Stimulated activated CD4-positive, alpha-beta T cell treated with anti-CD3 and anti-CD28 coated beads, Interleukin-1b, Interleukin-23, amount 100 ng/mL, for 4 hours (primary cell): Measurements from ENCODE around the gene DYRK3.

ENCODE experiments used
- DNase-seq, 2 donors: peaks; one replicate each; pipeline ENCODE4 v3.0.0-alpha.2; 2020; ENCODE audit warnings: low read depth in 2 of 2

Gene DYRK3

DNA sequence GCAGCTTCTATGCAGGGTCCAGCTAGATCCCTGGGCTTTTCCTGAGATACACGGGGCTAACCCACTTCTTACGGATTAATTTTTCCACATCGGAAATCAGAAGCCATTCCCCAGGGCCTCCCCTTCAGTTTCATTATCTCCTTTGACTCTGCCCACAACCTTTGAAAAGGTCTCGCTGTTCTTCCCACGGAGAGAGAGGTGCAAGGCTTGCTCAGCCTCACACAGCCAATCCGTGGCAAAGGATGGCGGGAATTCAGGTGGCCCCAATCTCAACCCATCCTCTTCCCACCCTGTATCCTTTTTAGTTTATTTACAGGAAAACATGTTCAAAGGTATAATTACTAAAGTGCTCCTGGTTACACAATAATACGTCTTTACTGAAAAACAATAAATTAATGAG is 48.7 kb downstream of the DYRK3 start:
- no peak for DNase-seq

DNA sequence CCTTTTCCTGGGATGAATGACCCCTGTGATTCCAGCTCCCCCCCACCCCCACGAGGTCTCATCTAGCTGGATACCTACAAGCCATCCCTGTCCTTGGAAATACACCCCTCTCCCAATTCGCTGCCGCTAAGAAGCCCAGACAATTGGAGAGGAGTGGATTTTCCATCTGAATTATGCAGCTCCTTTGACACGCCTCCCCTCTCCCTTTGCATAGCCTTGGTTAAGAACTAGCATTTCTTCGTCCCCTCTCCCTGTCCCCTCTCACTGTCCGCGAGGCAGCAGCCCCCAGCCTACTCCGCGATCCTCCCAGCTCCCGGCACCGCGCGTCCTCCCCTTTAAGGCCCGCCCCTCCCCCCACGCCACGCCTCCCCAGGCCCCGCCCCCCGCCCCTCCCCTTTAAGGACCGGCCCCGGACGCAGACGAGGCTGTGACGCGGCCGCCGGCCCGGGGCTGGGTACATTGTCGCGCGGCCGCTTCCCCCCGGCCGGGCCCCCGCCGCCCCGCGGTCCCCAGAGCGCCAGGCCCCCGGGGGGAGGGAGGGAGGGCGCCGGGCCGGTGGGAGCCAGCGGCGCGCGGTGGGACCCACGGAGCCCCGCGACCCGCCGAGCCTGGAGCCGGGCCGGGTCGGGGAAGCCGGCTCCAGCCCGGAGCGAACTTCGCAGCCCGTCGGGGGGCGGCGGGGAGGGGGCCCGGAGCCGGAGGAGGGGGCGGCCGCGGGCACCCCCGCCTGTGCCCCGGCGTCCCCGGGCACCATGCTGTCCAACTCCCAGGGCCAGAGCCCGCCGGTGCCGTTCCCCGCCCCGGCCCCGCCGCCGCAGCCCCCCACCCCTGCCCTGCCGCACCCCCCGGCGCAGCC is 49.4 kb downstream of the DYRK3 start, which contains the start of gene MAPKAPK2:
MAPKAPK2 (plus strand) TSS at position 428 of the 856 bp plus-strand sequence; CDS start at position 753, 325 bp downstream.
- peak; percentile 68 to 79 for DNase-seq

DNA sequence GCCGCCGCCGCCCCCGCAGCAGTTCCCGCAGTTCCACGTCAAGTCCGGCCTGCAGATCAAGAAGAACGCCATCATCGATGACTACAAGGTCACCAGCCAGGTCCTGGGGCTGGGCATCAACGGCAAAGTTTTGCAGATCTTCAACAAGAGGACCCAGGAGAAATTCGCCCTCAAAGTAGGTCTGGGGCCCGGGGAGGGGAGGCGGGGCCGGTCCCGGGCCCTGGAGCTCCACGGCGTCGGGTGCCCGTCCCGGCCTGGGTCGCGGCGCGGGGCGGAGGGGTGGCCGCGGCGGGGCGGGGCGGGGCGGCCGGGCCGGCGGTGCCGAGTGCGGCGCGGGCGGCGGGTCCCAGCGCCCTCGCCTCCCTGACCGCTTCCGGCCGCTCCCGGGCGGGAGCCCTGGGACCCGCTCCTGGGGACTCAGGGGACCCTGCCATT is 50.0 kb downstream of the DYRK3 start:
- peak; percentile 13 to 38 for DNase-seq

DNA sequence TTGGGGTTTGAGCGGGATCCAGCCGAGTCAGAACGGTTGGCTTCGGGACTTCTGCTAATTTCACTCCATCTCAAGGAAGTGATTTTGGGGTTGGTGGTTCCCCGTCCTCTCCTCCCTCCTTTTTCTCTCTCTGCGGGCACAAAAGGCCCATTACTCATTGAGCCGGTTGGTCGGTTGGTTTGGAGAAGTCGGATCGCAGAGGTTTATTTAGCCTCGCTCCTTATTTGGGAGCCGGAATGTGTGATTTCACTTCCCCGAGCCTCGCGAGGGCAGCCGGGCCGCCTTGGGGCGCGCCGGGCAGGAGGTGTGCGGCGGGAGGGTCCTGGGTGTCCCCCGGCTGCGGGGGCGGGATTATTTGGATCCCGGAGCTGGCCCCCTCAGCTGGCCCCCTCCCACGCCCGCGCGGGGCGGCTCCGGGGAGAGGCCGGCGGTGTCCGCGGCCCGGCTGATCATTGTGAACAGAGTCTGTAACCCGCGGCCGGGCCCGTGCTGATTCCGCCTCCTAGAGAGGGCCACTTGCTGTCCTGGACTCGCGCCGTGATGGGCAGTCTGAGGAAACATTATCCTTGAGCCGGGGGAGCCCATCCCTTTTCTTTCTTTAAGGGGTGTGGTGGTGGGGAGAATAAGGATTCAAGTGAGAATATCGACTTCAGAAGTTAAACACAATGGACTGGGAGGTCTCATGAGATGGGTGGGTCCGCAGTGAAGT is 50.6 kb downstream of the DYRK3 start:
- peak in 1 of 2 donors; percentile 21 for DNase-seq

- DNase-seq = peak in 1 of 2 donors; percentile 9
Measured at GRCh38 chr1:206686478-206687249, 51.3 kb downstream of the DYRK3 start.

GRCh38 chr1:206687251-206687914 is 52.0 kb downstream of the DYRK3 start:
- DNase-seq = no peak

- no peak for DNase-seq
Measured at GRCh38 chr1:206687915-206688442, 52.6 kb downstream of the DYRK3 start.

DNA sequence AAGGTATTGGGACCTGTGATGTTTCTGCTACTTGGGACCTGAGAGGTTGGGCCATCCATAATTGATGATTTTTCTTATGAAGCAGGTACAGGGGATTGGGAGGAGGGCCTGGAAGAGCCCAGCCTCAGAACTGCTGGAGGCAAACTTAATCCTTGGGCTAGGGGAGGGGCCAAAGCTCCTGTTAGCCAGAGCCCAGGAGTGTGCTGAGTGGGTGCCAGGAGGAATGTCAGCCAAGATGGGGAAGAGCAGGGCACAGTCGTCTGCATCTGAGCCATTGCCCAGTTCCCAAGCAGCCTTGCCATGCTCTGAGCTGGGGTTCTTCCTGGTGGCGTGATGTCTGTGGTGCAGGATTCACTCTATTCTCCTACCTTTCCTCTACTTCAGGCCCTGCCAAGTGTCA is 55.2 kb downstream of the DYRK3 start:
- DNase-seq = no peak

DNA sequence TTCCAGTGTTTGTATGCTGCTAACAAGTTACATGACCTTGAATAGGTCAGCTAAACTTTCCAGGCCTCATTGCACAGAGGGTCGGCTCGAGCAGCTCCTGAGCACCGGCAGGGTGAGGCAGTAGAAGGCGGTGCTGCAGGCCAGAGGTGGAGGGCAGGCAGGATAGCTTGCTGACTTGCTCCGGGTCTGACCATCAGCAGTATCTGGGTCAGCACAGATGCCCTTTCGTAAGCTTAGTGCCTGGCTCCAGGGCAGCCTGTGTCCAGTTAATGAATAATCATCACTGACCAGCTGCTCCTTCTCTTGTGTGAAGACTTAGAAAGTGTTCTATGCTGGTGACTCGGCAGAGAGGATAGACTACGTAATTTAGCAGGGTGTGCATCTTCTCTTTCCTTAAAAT is 56.3 kb downstream of the DYRK3 start:
- no peak for DNase-seq

DNA sequence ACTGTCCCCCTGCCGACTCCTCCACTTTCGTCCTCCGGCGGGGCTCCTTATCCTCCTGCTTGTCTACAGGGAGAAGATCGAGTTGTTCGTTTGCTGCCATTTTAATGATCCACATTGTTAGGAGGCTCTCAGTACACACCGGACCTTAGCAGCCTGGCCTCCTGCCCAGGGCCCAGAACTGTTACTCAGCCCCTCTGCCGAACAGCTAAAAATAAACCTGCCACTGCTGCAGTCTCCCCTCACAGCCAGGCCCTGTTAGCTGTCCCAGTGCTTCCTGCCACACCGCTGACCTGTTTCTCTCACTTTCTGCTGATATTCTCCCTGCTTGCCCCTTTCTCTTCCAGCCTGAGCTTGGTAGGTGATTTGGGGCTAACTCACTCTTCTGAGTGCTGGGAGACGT is 57.7 kb downstream of the DYRK3 start:
- DNase-seq = no peak

DNA sequence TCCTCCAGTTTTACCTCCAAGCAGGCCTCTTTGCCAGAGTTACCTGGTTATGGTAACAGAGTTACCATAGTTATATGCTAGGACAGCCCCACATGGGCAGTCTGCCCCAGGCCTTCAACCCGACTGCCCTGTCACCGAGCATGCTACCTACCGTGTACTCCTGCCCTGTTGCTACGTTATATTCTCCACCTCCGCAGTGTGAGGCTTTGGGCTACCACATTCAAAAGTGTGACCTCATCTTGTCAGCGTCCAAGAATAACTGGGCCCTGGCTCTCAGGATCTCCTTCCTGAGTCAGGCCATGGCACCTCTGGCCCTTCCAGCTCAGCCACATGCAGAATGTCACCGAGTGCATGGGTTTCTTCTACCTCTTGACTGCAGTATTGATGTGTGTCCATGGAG is 58.3 kb downstream of the DYRK3 start:
- DNase-seq = no peak

- no peak for DNase-seq
Measured at GRCh38 chr1:206694171-206695124, 59.1 kb downstream of the DYRK3 start.

- no peak for DNase-seq
Measured at GRCh38 chr1:206695733-206696132, 60.4 kb downstream of the DYRK3 start.

GRCh38 chr1:206696812-206697585 is 61.7 kb downstream of the DYRK3 start:
- no peak for DNase-seq

GRCh38 chr1:206698011-206698410 is 62.7 kb downstream of the DYRK3 start:
- DNase-seq = no peak
